ENCODE measurements around the gene CAPNS1. TPM values are rescaled to one million over a fixed set of nuclear protein-coding genes. Genes with fewer than 3 reads are reported as not detected.
A peak's percentile ranks its signal among the peaks of the same experiment; 100 is the strongest.
"Not testable (repeated sequence)": the region's sequence is repeated elsewhere in the genome, so short reads cannot be mapped to it uniquely, and the experiment has no call there.

The CAPNS1 gene
- polyA plus RNA-seq, 1 donor: 520 TPM

DNA sequence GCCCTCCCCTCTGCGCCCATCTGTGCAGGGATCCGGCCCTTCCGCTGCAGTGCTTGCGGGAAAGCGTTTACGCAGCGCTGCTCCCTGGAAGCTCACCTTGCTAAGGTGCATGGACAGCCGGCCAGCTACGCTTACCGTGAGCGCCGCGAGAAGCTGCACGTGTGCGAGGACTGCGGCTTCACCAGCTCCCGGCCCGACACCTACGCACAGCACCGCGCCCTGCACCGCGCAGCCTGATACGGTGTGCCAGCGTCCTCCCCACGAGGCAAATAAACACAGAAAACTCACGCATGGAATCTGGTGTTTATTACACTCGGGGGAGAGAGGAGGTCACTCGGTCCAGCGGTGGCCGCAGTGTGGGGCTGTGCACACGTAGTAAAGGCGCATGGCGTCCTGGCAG, 26.4 kb upstream of the CAPNS1 start:
- no peak for DNase-seq

DNA sequence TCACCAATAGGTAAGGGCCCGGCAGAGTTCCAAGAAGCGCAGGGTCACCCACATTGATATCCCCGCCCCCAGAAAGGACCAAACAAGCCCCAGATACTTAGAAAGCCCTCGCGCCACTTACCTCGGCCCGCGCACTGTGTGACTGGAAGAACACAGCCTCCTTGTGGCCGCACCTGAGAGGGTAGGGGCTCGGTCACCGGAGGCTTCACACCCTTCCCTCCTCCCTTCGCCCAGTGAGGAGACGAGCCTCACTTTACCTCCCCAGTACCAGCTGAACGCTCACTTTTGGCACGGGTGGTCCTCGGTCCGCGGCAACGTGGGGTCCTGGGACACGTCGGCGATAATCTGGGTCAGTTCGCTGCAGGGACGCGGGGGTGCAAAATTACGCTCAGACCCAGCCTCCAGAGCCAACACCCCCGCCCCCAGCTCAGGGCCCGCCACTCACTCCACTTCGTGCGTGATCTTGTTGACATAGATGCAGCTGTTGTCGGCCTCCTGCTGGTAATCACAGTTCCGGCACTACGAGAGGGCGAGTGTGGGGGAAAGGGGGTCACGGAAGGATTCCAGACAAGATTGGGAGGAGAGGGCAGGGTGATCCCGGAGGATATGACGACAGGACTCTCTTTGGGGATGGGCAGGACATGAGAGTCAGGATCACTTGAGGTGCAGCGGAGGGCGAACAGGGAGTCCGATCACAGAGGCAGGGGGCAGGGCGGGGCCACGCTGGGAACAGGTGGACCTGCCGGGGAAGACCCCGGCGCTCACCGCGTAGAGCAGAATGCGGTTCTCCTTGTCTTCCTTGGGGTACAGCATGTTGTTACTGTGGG, 25.8 kb upstream of the CAPNS1 start:
- no peak for DNase-seq

DNA sequence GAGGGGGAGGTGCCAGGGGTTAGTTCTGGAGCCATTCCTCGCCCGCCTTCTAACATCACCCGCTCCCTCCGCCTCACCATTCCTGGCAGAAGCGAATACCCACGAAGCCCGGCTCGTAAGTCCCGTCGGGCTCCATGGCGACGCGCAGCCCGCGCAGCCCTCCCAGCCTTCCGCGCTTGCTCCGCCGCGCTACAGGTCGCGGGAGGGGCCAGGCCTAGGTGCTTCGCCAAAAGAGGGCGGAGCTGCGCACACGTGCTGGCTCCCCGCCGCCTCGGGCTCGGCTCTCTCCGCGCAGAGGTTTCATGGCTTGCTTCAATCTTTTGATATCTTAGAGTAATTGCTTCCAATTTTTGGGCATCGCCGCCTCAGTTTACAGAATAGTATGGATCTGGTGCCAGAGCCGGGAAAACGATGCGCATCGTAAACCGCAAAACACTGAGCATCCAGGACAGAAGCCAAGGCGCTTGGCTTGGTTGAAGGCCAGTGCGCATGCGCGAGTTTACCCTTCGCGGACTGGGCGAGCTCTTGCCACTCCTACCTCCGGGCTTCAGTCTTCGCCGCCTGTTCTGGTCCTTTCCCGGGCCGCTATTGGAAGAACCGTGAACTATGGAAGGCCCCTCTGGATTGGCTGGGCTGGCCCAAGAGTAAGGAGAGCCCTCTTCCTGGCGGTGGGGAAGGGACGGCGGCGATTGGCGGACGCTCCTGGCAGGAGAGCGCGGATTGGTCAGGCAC, 25.0 kb upstream of the CAPNS1 start, which contains the start of gene POLR2I:
Gene POLR2I, minus strand, starts transcription at position 155 of the 732 bp plus-strand sequence. Its CDS starts 19 bp downstream, at position 136.
- peak; percentile 100 for DNase-seq

DNA sequence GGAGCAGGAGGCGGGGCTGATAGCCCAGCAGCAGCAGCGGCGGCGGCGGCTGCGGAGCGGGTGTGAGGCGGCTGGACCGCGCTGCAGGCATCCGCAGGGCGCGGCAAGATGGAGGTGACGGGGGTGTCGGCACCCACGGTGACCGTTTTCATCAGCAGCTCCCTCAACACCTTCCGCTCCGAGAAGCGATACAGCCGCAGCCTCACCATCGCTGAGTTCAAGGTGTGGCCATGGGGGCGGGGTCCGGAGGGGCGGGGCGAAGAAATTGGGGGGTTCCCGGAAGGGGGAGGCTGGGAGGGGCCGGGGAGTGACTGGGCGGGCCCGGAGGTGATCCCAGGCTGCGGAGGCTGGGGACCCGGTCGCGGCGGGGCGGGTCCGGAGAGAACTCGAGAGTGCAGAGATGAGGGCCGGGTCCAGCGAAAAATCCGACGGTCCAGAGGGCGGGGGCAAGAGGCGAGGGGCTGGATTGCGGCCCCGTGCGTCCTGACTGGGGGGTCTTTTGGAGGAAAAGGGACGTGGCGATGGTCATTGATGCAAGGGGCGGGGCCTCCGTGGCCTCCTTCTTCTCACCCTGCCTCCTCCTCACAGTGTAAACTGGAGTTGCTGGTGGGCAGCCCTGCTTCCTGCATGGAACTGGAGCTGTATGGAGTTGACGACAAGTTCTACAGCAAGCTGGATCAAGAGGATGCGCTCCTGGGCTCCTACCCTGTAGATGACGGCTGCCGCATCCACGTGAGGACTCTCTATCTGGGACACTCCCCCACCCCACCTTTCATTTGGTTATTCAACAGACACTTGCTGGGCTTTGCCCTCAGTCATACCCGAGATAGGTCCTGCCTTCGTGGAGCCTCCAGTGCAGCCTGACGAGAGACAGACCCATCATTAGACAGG, 24.2 kb upstream of the CAPNS1 start, which contains the start of gene TBCB:
Gene TBCB, plus strand, starts transcription at position 16 of the 891 bp plus-strand sequence. Its CDS starts 93 bp downstream, at position 109.
- DNase-seq: no peak

DNA sequence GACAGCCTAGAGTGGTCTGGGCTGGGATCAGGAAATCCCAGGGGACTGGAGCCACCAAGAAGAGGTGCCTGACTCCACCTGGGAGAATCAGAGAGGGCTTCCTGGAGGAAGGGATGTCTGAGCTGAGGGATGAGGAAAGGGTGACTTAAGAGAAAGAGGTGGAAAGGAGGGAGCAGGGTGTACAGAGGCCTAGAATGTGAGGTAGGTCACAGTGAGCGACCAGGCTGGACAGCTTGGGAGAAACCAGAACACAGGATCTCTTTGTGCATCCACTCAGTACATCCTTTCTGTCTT, 23.6 kb upstream of the CAPNS1 start:
- no peak for DNase-seq

DNA sequence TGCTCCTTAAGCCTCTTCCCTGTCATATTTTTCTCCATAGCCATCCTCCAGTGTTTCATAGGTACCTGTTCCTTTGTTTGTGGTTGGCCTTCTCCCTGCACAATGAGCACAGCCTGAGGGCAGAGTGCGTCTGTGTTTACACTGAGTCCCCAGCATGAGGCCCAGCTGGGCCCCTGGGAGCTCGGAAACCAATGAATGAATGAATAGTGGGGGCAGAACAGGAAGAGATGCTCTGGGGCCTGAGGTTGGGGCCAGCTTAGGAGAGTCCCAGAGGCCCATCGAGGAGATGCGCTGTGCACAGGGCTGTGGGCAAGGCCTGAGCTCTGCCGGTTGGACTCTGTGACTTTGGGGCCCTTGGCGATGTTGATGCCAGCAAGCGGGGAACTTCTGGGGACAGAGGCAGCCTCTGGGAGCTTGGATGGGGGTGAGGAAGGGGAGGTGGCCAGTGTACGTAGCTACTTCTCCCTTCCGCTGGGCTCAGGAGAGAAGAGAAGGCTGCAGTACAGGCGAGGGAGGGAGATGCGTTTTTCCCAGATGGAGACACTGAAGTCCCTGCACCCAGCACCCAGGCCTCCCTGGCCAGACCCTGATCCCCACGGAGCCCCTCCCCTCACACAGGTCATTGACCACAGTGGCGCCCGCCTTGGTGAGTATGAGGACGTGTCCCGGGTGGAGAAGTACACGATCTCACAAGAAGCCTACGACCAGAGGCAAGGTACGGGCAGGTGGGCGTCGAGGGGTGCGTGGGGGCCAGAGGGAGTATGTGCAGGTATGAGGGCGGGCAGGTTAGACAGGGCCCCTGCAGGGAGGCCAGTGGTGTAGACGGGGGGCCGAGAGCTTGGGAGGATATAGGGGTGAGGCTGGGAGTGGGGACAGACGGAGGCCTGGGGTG, 19.5 kb upstream of the CAPNS1 start:
- DNase-seq: no peak

DNA sequence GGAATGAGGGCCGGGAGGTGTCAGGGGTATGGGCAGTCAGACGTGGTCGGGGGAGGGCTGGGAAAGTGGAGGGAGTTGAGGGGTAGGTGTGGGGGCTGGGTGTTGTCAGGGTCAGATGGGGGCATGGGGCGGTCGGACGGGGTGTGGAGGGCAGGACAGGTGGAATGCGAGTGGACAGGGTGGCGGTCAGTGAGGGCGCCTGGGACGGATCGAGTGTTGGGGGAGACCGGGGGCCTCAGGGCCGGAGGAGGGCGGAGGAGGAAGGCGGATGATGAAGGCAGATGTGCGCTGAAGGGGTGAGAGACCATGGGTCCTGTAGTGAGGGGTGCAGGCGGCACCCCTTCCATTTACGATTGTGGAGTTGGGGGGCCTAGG, 18.9 kb upstream of the CAPNS1 start:
- no peak for DNase-seq

DNA sequence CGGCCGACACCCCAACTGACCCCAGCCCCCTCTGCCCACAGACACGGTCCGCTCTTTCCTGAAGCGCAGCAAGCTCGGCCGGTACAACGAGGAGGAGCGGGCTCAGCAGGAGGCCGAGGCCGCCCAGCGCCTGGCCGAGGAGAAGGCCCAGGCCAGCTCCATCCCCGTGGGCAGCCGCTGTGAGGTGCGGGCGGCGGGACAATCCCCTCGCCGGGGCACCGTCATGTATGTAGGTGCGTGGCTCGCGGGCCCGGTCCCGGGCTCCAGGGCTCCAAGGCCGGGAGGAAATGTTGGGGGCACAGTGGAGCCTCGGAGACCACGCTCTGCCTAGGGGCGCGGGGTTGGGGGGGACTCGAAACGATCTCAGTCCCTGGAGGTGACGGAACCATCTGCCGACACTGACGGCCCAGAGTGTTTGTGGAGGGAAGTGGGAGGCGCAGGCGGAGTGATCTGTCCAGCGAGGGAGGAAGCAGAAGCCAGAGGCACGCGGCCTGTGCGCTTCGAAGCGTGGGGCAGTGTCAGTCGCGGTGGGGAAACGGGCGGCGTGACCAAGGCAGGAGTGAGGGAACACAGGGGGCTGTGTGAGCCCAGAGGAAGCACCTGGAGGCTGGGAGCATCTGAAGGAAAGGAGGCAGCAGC, 18.3 kb upstream of the CAPNS1 start:
- no peak for DNase-seq

DNA sequence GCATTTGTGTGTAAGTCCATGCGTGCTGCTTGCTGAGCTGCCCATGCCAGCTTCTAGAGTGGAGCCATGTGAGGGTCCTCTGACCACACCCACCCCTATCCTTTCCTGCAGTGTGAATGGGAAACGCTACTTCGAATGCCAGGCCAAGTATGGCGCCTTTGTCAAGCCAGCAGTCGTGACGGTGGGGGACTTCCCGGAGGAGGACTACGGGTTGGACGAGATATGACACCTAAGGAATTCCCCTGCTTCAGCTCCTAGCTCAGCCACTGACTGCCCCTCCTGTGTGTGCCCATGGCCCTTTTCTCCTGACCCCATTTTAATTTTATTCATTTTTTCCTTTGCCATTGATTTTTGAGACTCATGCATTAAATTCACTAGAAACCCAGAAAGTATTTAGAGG, 14.3 kb upstream of the CAPNS1 start:
- DNase-seq: no peak

DNA sequence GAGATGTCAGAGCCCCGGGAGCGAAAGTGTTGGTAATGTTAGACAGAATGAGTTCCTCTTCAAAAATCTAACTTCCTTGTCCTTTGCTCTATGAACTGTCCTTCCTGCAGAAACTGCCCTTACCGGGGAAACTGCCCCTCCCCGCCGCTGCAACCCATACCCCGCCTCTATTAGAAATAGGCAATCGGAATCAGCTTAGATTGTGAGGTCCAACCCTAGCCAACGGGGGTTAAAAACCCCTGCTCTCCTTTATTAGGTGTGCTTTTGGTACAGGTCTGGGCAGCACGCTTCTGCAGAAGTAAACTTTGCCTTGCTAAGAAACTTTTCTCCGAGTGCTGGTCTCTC, 11.5 kb upstream of the CAPNS1 start:
- DNase-seq: no peak

DNA sequence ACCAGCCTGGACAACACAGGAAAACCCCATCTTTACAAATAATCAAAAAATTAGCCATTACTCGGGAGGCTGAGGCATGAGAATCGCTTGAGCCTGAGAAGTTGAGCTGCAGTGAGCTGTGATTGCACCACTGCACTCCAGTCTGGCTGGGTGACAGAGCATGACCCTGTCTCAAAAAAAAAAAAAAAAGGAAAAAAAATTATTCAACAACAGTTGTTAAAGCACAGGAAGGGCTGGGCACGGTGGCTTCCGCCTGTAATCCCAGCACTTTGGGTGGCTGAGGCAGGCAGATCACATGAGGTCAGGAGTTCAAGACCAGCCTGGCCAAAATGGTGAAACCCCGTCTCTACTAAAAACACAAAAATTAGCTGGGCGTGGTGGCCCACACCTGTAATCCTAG, 8.6 kb upstream of the CAPNS1 start:
- DNase-seq: not testable (repeated sequence)

DNA sequence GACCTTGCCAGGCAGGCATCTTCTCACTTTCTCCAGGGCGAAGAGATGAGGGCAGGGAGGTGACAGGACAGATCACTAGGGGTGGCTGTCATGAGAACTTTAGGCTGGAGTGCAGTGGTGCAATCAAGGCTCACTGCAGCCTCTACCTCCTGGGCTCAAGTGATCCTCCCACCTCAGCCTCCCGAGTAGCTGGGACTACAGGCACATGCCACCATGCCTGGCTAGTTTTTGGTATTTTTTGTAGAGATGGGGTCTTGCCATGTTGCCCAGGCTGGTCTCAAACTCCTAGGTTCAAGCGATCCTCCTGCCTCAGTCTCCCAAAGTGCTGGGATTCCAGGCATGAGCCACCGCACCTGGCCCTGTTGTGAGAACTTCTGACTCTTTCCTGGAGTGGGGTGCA, 5.0 kb upstream of the CAPNS1 start:
- DNase-seq: not testable (repeated sequence)

DNA sequence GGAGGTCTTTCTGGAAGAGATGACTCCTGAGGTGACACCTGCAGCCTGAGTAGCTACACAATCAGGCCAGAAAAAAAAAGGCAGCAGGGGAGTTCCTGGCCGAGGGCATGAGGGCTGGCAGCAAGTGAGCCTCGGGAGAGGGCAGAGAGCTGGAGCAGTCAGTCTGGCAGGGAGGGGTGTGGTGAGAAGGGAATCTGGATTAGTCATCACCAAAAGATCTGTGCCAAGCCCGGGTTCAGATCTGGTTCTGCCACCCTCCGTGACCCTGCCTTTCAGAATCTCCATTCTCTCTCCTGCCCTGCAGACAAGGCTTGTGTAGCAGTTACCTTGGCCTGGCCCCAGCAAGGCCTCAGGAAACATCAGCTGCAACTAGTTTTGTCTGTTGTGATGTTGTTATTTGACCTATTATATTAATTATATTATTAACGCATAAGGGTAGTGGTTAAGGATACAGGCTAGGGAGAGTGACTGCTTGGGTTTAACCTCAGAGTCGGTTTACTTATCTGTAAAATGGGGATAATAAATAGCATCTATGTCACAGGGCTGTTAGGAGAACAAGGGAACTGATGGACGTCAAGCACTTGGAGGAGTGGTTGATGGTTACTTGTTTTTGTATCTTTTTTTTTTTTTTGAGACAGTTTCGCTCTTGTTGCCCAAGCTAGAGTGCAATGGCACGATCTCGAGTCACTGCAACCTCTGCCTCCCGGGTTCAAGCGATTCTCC, 2.7 kb upstream of the CAPNS1 start:
- DNase-seq: no peak

DNA sequence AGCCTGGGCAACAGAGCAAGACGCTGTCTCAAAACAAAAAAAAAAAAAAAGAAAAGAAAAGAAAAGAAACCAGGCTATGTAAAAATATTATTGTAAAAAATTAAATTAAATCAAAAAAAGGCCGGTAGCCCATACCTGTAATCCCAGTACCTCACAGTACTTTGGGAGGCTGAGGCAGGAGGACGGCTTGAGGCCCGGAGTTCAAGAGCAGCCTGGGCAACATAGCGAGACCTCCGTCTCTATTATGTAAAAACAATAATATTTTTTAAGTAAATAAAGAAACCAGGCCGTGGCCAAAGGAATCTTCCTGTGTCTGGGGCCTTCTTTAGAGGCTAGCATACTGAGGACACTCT, 770 bp upstream of the CAPNS1 start:
- DNase-seq: no peak

DNA sequence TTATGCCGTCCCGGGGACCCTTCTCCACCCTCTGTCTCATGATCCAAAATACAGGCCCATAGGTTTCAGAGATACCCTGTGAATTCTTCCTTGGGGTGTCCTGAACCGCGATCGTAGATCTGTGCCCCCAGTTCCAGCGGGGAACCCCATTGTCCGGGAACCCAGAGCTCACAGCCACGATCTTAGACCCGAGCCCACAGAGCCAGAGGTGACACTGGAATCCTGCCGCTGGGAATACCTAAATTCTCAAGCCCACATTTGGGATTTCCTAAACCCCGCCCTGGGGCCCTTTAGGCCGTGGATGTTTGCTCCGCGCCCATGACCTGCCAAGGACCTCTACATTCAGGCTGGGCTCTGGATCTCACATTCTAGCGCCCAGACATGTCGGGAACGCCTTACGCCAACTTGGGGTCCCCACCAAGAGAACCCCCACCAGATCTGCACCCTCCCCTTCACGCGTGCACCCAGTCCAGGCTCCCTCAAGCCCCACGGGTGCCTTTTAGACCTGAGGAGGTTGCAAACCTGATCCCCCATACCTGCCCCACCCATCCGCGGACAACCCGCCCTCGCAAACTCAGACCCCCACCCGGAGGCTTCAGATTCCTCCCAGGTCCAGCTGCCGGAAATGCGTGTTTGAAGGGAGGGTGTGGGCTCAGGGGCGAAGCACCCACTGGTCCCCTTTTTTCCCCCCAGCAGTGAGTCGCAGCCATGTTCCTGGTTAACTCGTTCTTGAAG, 605 bp downstream of the CAPNS1 start:
- peak; percentile 36 for DNase-seq

DNA sequence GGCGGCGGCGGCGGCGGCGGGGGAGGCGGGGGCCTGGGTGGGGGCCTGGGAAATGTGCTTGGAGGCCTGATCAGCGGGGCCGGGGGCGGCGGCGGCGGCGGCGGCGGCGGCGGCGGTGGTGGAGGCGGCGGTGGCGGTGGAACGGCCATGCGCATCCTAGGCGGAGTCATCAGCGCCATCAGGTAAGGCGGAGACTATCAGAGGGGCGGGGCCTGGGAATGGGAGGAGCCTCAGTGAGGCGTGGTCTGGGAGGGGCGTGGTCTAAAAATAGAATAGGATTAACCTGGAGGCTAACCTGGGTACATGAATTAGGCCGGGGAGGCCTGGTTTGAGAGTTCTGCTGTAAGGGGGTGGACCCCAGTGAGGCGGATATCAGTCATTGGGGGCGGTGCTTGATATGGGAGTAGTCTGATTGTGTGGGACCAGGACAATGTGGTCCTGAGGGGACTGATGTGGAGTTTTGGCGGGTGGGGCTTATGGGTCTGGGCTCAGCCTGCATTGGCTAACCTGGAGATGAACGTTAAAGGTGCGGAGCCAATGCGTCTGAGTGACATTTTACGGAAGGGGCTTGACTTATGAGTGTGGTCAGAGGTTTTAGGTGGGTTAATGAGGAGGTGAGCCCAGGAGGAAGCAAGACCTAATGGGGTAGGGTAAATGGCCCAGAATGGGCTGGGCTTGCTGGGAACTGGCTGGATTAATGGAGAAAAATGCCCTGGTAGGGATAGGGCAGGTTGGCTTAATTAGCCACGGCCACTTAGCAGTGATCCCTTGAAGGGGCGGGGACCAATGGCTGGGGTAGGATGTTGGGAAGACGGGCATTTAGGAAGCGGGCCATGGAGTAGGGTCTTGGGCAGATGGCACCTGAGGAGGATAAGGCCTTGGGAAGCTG, 1.4 kb downstream of the CAPNS1 start:
- peak; percentile 77 for DNase-seq

DNA sequence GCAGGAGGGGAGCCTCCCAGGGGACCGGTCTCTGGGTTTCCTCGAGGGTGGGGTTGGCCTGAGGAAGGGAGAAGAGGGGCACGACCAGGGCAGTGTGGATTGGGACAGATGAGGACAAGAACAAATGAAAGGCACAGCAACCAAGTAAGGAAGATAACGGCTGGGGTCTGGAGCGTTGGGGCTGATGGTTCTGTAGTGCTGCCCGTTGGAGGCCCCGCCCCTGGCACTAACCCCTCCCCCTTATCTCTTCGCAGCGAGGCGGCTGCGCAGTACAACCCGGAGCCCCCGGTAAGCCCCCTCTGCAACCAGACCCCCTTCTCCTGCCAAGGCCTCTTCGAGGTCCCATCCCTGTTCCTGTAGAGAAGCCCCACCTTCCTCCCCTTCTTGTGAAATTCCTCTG, 2.2 kb downstream of the CAPNS1 start:
- no peak for DNase-seq

DNA sequence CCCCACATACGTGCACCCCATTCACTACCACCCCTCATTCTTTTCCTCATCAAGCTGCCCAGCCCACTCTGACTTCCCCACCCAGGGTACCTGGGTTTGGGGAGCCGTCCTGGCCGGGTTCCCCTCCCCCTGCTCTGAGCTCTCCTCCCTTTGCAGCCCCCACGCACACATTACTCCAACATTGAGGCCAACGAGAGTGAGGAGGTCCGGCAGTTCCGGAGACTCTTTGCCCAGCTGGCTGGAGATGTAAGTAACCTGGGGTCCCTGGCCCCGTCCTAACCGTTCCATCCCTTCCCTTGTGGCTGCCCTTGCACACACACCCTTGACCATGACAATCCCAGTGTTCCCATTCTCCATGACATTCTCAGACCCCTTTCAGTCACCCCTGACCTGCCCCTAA, 2.6 kb downstream of the CAPNS1 start:
- DNase-seq: no peak

DNA sequence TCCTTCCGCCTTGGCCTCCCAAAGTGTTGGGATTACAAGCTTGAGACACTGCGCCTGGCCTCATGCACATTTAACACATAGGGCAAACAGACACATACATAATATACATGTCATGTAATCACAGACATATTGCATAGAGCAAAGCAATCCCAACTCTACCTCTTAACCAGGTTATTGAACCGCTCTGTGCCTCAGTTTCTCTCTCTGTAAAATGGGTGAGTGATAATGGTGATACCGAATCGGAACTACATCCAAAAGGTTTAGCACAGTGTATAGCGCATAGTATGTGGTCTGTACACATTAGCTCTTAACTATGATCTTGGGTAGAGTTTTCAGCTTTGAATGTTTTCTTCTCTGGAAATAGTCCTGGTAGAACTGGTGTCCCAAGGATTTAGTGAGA, 4.8 kb downstream of the CAPNS1 start:
- no peak for DNase-seq
